SKM-1 treated with dmso at 0.1 percent for 144 hours (cell line): ENCODE results near the gene PCDHB14.
"Not testable (repeated sequence)": the region's sequence is repeated elsewhere in the genome, so short reads cannot be mapped to it uniquely, and the experiment has no call there.

ENCODE experiments used
- DNase-seq: peaks from one replicate; lab custom pipeline; 2025; ENCODE audit not compliant: unreplicated experiment; lab: John Stamatoyannopoulos, UW

The PCDHB14 gene

GRCh38 chr5:141223112-141223783, at the start of gene PCDHB14:
TSS of gene PCDHB14 (plus strand) at chr5:141223343. CDS start at chr5:141223506, 163 bp downstream.
- no peak for DNase-seq

- not testable (repeated sequence) for DNase-seq
Measured at GRCh38 chr5:141174291-141175104, 48.6 kb upstream of the PCDHB14 start.

- DNase-seq = no peak
Measured at GRCh38 chr5:141175933-141176332, 47.2 kb upstream of the PCDHB14 start.

- DNase-seq = not testable (repeated sequence)
Measured at GRCh38 chr5:141177577-141178191, 45.5 kb upstream of the PCDHB14 start, which contains the start of gene PCDHB8. TSS of gene PCDHB8 (plus strand) at chr5:141177790. CDS start at chr5:141178035, 245 bp downstream.

GRCh38 chr5:141179371-141179770, 43.8 kb upstream of the PCDHB14 start:
- not testable (repeated sequence) for DNase-seq

- DNase-seq = not testable (repeated sequence)
Measured at GRCh38 chr5:141179876-141180275, 43.3 kb upstream of the PCDHB14 start.

GRCh38 chr5:141180313-141180712, 42.8 kb upstream of the PCDHB14 start:
- no peak for DNase-seq

GRCh38 chr5:141182248-141182647, 40.9 kb upstream of the PCDHB14 start, which contains the start of gene PCDHB16:
TSS of gene PCDHB16 (plus strand) at chr5:141182387. CDS start at chr5:141182560, 173 bp downstream.
- no peak for DNase-seq

GRCh38 chr5:141184117-141184855, 38.9 kb upstream of the PCDHB14 start:
- DNase-seq = not testable (repeated sequence)

GRCh38 chr5:141186897-141187512, 36.1 kb upstream of the PCDHB14 start, which contains the start of gene PCDHB9:
TSS of gene PCDHB9 (plus strand) at chr5:141187161. CDS start at chr5:141187319, 158 bp downstream.
- DNase-seq = peak; percentile 8

GRCh38 chr5:141188682-141189081, 34.5 kb upstream of the PCDHB14 start:
- DNase-seq = not testable (repeated sequence)

GRCh38 chr5:141189131-141189530, 34.0 kb upstream of the PCDHB14 start:
- not testable (repeated sequence) for DNase-seq

- no peak for DNase-seq
Measured at GRCh38 chr5:141192110-141192725, 30.9 kb upstream of the PCDHB14 start, which contains the start of gene PCDHB10. TSS of gene PCDHB10 (plus strand) at chr5:141192353. CDS start at chr5:141192553, 200 bp downstream.

- not testable (repeated sequence) for DNase-seq
Measured at GRCh38 chr5:141194332-141194731, 28.8 kb upstream of the PCDHB14 start.

- DNase-seq = no peak
Measured at GRCh38 chr5:141196363-141196762, 26.8 kb upstream of the PCDHB14 start.

- no peak for DNase-seq
Measured at GRCh38 chr5:141199359-141200235, 23.5 kb upstream of the PCDHB14 start, which contains the start of gene PCDHB11. TSS of gene PCDHB11 (plus strand) at chr5:141199627. CDS start at chr5:141199775, 148 bp downstream.

GRCh38 chr5:141201126-141201525, 22.0 kb upstream of the PCDHB14 start:
- DNase-seq = not testable (repeated sequence)

GRCh38 chr5:141201646-141202045, 21.5 kb upstream of the PCDHB14 start:
- not testable (repeated sequence) for DNase-seq
